PFSK-1 (cell line): Measurements from ENCODE around the gene OR52M1.

Source experiments
- FOXP2 ChIP-seq: optimal IDR thresholded peaks from 2 replicates; pipeline ENCODE3; 2011; ENCODE audit warnings: borderline replicate concordance, control low read depth, inconsistent platforms; ENCODE audit not compliant: insufficient read depth; ENCODE audit errors: extremely low read length, extremely low read depth
- POLR2AphosphoS5 ChIP-seq: IDR thresholded peaks from 2 replicates; pipeline ENCODE4 v1.6.1; 2012; ENCODE audit warnings: low read depth, mild to moderate bottlenecking, control low read depth, low read length, moderate library complexity
- TAF1 ChIP-seq: IDR thresholded peaks from 2 replicates; pipeline ENCODE4 v1.6.1; 2012; ENCODE audit warnings: low read length, control low read depth, borderline replicate concordance; ENCODE audit not compliant: insufficient read depth

GRCh38 chr11:4589017-4589416 is 44.0 kb downstream of the OR52M1 start:
- no peak for TF ChIP-seq POLR2AphosphoS5
- no peak for TF ChIP-seq TAF1
- no peak for TF ChIP-seq FOXP2
